MCF 10A (cell line): ENCODE measurements around the gene DGLUCY. TPM values are rescaled to one million over a fixed set of nuclear protein-coding genes. Genes with fewer than 3 reads are reported as not detected.

ENCODE experiments used
- BruUV-seq: library from RNA; stranded (reverse); fragments of 400-500 nt; replicated peaks from 2 replicates; lab custom pipeline; 2021; lab: Mats Ljungman, UMichigan
- CTCF ChIA-PET: fragments of 300-600 bp; sonication (Branson Sonifier 250); formaldehyde crosslinking; extraction: SDS; loops from one replicate; lab custom pipeline; 2021; ENCODE audit warnings: antibody characterized with exemption, inconsistent platforms; lab: Yijun Ruan, JAX
- POLR2A ChIA-PET: fragments of 300-600, 350-650 bp; sonication (Branson Sonifier 250); formaldehyde crosslinking; extraction: SDS; loops from one replicate; lab custom pipeline; 2020; ENCODE audit warnings: antibody characterized with exemption, inconsistent platforms; lab: Yijun Ruan, JAX
- DNase-seq: peaks from one replicate; pipeline ENCODE4 v3.0.0-alpha.2; 2018; ENCODE audit not compliant: unreplicated experiment
- H3K27ac Mint-ChIP-seq: one replicate; pipeline ENCODE4 v1.8.0; 2022; ENCODE audit warnings: mild to moderate bottlenecking, low read depth, mixed read lengths; ENCODE audit not compliant: unreplicated experiment
- H3K27me3 Mint-ChIP-seq: one replicate; pipeline ENCODE4 v1.8.0; 2022; ENCODE audit warnings: mixed read lengths; ENCODE audit not compliant: insufficient read depth, unreplicated experiment
- H3K36me3 Mint-ChIP-seq: one replicate; pipeline ENCODE4 v1.8.0; 2022; ENCODE audit warnings: mild to moderate bottlenecking, moderate library complexity, mixed read lengths; ENCODE audit not compliant: insufficient read depth, unreplicated experiment
- H3K4me1 Mint-ChIP-seq: one replicate; pipeline ENCODE4 v1.8.0; 2022; ENCODE audit warnings: mixed read lengths; ENCODE audit not compliant: insufficient read depth, unreplicated experiment
- H3K4me3 Mint-ChIP-seq: one replicate; pipeline ENCODE4 v1.8.0; 2022; ENCODE audit warnings: mild to moderate bottlenecking, moderate library complexity, mixed read lengths; ENCODE audit not compliant: unreplicated experiment
- H3K9me3 Mint-ChIP-seq: one replicate; pipeline ENCODE4 v1.8.0; 2022; ENCODE audit warnings: mixed read lengths; ENCODE audit not compliant: unreplicated experiment
- intact Hi-C: fragments of 100-400 bp; cut with micrococcal nuclease; formaldehyde crosslinking; loops from 2 replicates; pipeline ENCODE4 v1.14.1; 2022
- total RNA-seq: library from RNA; stranded (reverse); gene quantifications from 2 replicates; pipeline ENCODE4 v1.2.3, GENCODE V29; 2022
- TF ChIP-seq, protein P1 (sequence below): fragments of 200-600 bp; IDR thresholded peaks from one replicate; pipeline ENCODE4 v1.8.0; 2022; ENCODE audit warnings: antibody characterized with exemption, mild to moderate bottlenecking; ENCODE audit not compliant: unreplicated experiment

Gene DGLUCY
- total RNA-seq, 1 experiment from 2014 or later: 11.7 TPM

DNA sequence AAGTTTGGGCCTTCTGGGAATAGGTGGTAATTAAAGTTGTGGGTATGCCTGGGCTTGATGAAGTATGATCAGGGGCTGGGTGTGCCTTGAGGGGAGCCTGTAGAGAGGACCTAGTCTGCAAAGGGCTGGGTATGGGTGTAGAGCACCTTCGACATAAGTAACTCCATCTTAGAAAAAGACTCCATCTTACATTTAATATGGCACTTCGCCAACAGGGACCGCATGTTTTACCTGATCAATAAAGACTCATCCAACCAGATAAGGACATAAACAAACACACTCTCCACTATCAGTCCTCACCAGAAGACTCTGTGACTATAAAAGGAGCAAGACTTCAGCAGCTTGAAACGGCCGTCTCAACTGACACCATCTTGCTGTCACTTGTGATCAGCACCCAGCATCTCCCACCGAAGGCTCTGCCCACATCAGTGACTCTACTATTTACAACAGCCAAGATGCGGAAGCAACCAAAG is 154.1 kb downstream of the DGLUCY start:
- H3K9me3 Mint-ChIP-seq: no peaks in the 10 kb centered on the region
- no peak overlapping the region for H3K4me3 Mint-ChIP-seq
- no peak for DNase-seq
- ChIA-PET CTCF (interaction anchor here (0.7 to 1.2 kb wide), 2 partner anchors 18 to 153 kb away, joined by 3 to 4 read pairs; no protein-coding TSS in a partner anchor), POLR2A (interaction anchor here (0.7 kb wide), 1 partner anchor 11 kb away, joined by 3 read pairs; no protein-coding TSS in a partner anchor)
- intact Hi-C loops: no loop called here
- H3K27ac Mint-ChIP-seq: no peak overlapping the region
- no TSS peak for BruUV-seq
- peaks cover 6% of the 10 kb centered on the region for H3K36me3 Mint-ChIP-seq
- TF ChIP-seq, protein P1, sequence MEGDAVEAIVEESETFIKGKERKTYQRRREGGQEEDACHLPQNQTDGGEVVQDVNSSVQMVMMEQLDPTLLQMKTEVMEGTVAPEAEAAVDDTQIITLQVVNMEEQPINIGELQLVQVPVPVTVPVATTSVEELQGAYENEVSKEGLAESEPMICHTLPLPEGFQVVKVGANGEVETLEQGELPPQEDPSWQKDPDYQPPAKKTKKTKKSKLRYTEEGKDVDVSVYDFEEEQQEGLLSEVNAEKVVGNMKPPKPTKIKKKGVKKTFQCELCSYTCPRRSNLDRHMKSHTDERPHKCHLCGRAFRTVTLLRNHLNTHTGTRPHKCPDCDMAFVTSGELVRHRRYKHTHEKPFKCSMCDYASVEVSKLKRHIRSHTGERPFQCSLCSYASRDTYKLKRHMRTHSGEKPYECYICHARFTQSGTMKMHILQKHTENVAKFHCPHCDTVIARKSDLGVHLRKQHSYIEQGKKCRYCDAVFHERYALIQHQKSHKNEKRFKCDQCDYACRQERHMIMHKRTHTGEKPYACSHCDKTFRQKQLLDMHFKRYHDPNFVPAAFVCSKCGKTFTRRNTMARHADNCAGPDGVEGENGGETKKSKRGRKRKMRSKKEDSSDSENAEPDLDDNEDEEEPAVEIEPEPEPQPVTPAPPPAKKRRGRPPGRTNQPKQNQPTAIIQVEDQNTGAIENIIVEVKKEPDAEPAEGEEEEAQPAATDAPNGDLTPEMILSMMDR: no peak
- H3K27me3 Mint-ChIP-seq: no peaks in the 10 kb centered on the region
- H3K4me1 Mint-ChIP-seq: peaks cover 10% of the 10 kb centered on the region

- H3K9me3 Mint-ChIP-seq: no peaks in the 10 kb centered on the region
- no peak overlapping the region for H3K27ac Mint-ChIP-seq
- no TSS peak for BruUV-seq
- DNase-seq: no peak
- no peaks in the 10 kb centered on the region for H3K27me3 Mint-ChIP-seq
- peaks cover 10% of the 10 kb centered on the region for H3K4me1 Mint-ChIP-seq
- peaks cover 6% of the 10 kb centered on the region for H3K36me3 Mint-ChIP-seq
- TF ChIP-seq, protein P1: no peak
- CTCF ChIA-PET: interaction anchor here (0.7 to 1.2 kb wide), 3 partner anchors 16 to 271 kb away, joined by 3 to 4 read pairs (median 3); no protein-coding TSS in a partner anchor
- H3K4me3 Mint-ChIP-seq: no peak overlapping the region
- intact Hi-C loops: no loop called here
- POLR2A ChIA-PET: interaction anchor here (0.6 kb wide), 1 partner anchor 60 kb away, joined by 3 read pairs; no protein-coding TSS in a partner anchor
These were observed 155.5 kb downstream of the DGLUCY start for GRCh38 chr14:91269076-91269991.

DNA sequence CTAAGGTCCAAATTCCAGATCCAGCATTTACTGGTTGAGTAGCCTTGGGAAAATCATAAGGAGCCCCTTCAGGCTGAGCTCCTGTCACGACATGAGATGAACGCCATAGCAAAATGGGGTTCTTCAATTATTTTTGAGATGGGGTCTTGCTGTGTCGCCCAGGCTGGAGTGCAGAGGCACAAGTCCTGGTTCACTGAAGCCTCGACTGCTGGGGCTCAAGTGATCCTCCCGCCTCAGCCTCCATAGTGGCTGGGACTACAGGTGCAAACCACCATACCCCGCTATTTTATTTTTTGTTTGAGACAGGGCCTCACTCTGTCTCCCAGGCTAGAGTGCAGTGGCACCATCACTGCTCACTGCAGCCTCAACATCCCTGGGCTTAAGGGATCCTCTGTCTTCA is 156.3 kb downstream of the DGLUCY start:
- intact Hi-C loops: no loop called here
- ChIA-PET CTCF (interaction anchor here (1.1 kb wide), 1 partner anchor 17 kb away, joined by 3 read pairs; no protein-coding TSS in a partner anchor), POLR2A (no interaction called here)
- no peak overlapping the region for H3K4me3 Mint-ChIP-seq
- TF ChIP-seq, protein P1: no peak
- no TSS peak for BruUV-seq
- H3K27ac Mint-ChIP-seq: no peak overlapping the region
- peaks cover 10% of the 10 kb centered on the region for H3K36me3 Mint-ChIP-seq
- H3K4me1 Mint-ChIP-seq: peaks cover 9% of the 10 kb centered on the region
- H3K27me3 Mint-ChIP-seq: no peaks in the 10 kb centered on the region
- H3K9me3 Mint-ChIP-seq: no peaks in the 10 kb centered on the region
- DNase-seq: no peak

- POLR2A ChIA-PET: no interaction called here
- H3K4me3 Mint-ChIP-seq: no peak overlapping the region
- no TSS peak for BruUV-seq
- TF ChIP-seq, protein P1: no peak
- no peak overlapping the region for H3K27ac Mint-ChIP-seq
- intact Hi-C loops: no loop called here
- CTCF ChIA-PET: interaction anchor here (1.1 kb wide), 1 partner anchor 16 kb away, joined by 3 read pairs; no protein-coding TSS in a partner anchor
- no peaks in the 10 kb centered on the region for H3K9me3 Mint-ChIP-seq
- peaks cover 10% of the 10 kb centered on the region for H3K36me3 Mint-ChIP-seq
- H3K27me3 Mint-ChIP-seq: no peaks in the 10 kb centered on the region
- H3K4me1 Mint-ChIP-seq: peaks cover 5% of the 10 kb centered on the region
- no peak for DNase-seq
These were observed 156.7 kb downstream of the DGLUCY start for GRCh38 chr14:91270619-91271018.
